GM19452 (cell line): ENCODE data around the gene ANO10.

Experiments
- ATAC-seq: cut with Tn5 transposase; IDR thresholded peaks from one replicate; pipeline ENCODE4 v1.9.1; 2021; ENCODE audit not compliant: unreplicated experiment

The ANO10 gene

GRCh38 chr3:43388915-43389314 is 232.9 kb downstream of the ANO10 start:
- no peak for ATAC-seq

GRCh38 chr3:43388175-43388574 is 233.6 kb downstream of the ANO10 start:
- ATAC-seq: no peak

DNA sequence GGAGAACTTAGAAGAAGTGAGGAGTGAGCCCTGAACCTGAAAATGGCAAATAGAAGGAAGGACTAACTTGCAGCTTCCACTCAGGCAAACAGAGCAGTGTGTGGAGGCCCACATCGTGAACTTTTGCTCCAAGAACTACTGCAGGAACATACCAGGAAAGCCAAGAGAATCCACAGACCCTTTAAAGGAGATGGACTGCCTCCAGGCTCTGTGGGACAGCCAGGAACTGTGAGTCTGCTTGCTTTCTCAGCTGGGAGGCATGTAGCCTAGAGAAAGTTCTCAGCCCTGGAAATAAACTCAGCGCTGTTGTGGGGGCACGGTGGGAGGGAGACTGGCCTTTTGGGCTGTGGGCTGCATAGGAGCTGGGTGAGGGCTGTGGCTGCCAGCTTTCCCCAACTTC is 242.5 kb downstream of the ANO10 start:
- no peak for ATAC-seq

DNA sequence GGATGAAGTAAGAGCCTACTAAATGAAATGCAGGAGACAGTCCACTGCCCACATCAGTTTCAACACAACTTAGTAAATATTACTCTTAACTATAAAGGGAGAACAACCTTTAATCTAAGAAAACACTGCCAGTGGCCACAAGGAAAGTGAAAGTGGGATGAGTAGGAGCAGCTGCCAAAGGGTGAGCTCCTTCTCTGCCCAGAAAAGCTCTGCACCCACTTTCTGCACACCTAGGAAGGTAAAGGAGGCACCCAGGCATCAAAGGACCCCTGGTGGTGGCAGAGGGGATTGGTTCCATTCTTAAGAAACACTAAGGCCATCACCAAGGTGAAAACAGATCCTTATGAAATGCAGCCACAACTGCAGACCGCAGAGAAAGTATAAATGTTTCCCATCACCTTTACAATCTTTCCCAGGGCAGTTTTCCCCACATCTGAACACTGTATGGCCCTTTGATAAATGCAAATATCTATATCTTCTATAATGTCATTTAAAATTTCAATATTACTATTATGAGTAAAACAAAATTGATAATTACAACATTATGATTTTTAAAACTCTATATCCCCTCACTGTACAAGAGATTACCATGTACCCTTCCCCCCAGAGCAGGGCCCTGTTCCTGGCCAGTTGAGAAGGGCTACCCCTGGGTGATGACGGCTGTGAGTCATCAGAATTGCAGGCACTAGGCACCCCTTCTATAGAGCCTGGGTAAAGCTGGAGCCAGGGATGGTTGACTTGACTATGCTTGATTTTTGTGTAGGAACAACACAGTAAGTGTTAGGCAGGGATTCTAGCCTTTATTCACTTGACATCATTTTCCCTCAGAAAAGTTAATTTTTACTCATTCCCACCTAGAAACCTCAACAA is 243.5 kb downstream of the ANO10 start:
- ATAC-seq: no peak

DNA sequence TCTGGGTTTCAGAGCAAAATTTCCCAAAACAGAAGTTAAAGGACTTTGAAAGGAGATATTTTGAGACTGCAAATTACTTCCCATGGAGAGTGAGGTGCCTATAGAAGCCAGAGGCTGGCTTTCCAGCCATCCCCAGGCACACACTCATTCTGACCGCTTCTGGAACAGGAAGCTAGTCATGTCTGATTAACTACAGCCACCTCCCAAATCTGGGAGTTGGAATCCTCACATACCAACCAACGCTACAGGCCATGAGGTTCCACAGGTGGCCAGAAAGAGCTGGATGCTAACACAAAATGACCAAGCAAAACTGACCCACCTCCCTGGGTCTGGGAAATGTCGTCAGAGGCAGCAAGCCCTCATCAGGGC is 248.3 kb downstream of the ANO10 start:
- ATAC-seq: no peak

- no peak for ATAC-seq
These were observed 248.8 kb downstream of the ANO10 start for GRCh38 chr3:43372809-43373559.

DNA sequence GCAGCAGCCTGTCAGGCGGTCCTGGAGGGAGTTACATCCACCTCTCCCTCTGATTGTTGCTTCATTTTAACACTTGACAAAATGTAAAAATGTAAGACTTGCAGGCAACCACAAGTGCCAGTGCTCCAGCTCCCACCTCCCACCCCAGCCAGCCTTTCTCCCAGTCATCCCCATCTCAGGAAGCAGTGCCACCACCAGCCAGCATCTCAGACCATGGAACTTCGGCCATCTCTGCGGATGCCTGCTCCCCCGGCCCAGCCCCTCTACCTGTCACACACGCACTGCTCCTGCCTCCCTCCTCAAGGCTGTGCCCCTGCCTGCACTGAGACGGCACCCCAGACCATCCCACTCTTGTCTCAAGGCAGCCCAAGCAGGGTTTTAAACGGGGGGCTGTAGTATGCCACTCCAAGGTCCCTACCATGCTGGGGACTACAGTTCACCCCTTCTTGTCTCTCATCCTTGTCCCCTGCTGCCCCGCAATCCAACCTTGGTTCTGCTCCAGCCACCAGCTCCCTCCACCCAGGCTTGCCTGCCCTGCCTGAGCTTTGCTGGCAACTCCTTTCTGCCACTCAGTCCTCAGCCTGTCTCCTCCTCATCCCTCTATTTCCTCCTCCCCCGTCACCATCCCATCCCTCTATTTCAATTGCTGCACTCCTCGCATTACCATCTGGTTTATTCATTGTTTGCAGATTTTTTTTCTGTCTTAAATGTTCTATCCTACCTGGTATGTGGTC is 249.6 kb downstream of the ANO10 start:
- ATAC-seq: no peak

- ATAC-seq: no peak
These were observed 250.3 kb downstream of the ANO10 start for GRCh38 chr3:43371494-43371893.

DNA sequence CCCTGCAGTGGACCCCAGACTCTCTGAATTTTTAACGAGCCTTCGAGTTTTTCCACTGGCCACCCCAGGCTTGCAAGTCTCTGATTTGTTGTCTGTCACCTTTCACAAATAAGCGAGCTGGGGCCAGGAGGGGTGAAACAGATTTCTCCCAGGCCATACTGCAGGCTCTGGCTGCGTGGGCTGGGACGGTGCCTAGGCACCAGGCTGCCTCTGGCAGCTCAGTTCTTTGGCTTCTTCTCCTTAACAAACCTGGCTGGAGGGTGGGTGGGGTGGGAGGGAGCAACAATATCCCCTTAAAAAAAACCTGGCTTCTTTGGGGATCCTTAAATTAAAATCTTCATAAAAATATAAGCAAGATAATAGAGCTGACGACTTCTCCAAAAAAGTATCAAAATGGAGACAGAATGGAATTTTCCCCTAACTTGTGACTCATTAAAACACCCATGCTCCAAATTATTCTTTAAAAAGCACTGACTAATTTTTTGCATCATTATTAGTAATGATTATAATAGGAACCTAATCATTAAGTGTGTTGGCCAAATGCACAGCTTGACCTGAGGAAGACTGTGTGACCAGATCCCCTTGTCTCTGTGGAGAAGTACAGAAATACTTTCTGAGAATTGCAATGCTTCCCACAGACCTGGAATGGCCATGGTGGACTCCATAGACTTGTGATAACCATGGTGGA is 251.4 kb downstream of the ANO10 start:
- ATAC-seq: no peak

DNA sequence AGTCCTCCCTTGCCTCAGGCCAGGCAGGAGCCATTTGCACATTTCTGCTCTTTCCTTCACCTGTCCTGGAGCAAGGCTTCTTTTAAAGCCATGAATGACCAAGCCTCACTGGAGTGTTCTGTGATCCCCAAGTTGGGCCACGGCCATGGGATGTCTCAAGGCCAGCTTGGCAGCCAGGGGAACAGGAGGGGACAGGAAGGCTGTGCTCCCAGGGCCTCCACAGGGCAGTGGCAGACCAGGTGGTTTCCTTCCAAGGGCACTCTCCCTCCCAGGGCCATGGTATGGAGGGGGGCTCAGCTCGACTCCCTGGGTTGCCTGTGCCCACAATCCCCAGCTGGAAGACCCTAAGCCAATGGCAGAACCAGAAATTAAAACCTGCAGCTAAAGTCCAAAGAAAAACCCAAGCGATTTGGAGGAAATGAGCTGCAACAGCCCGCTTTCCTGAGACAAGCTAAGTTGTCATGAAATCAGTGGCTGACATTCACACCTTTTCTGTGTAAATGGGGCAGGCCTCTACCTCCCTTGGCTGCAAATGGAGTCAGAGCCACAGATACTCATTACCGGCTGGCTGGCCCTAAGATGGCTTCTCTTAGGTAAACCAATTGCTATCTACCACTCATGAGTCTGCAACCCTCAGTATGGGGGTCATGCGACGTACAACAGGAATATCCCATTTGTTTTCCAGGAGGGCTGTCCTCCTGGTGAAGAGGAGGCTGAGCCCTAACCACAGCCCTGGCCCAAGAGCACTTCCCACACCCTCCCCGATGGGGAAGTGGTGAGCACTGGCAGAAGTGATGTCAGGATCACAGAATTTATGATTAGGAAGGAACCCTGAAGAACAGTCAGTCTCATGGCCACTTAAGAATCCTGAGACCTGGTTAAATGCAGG is 252.2 kb downstream of the ANO10 start:
- ATAC-seq: no peak

- no peak for ATAC-seq
These were observed 254.9 kb downstream of the ANO10 start for GRCh38 chr3:43366885-43367284.

DNA sequence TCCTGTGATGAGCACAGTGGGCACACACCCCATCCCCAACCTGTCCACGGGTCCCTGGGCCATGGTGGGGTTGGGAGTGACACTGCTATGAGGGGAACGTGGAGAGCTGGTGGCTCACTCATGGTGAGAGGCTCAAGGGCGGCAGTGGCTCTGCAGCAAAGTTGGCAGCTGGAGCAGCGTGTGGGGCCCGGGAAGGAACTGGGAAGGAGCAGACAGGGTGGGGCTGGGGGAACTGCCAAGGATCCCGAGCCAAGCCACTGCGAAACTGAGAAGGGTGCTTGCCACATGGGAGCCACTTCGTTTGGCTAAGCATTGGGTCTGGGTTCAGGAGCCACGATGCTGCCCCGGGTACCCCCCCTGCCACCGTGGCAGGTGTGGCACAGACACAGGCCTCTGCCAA is 255.3 kb downstream of the ANO10 start:
- no peak for ATAC-seq

- no peak for ATAC-seq
These were observed 256.1 kb downstream of the ANO10 start for GRCh38 chr3:43365601-43366305.

- ATAC-seq: no peak
These were observed 256.9 kb downstream of the ANO10 start for GRCh38 chr3:43364926-43365325.

- ATAC-seq: no peak
These were observed 257.3 kb downstream of the ANO10 start for GRCh38 chr3:43364494-43364893.

GRCh38 chr3:43363621-43364266 is 258.1 kb downstream of the ANO10 start:
- ATAC-seq: no peak

GRCh38 chr3:43362961-43363360 is 258.9 kb downstream of the ANO10 start:
- no peak for ATAC-seq

DNA sequence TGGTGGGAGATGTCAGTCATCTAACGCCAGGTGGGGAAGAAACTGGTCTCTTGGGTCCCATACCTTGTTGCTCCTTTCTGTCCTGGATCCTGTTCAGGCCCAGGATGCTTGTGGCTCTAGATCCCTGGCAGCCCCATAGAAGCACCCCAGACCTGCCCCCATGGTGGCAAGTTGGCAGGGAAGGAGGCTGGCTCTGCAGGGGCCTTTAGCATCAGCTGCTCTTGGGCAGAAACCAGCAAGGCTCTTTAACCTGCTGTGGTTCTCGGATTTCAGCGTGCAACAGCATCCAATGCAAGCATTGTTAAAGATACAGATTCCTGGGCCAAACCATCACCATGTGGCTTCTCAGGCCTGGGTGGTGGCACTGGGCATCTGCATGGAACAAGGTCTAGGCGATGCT is 259.6 kb downstream of the ANO10 start:
- ATAC-seq: no peak

GRCh38 chr3:43361077-43361476 is 260.7 kb downstream of the ANO10 start:
- ATAC-seq: no peak
